Transverse colon (tissue), 4 donors: Measurements from ENCODE around the gene ZNF248. TPM values are rescaled to one million over a fixed set of nuclear protein-coding genes. Genes with fewer than 3 reads are reported as not detected.

Experiments used
- DNase-seq: peaks from one replicate; pipeline ENCODE4 v3.0.0-alpha.2; 2019
- H3K27ac ChIP-seq, 4 donors: fragments of 200-600 bp; sonication (generic); 2 replicates each; pipeline ENCODE4 v1.5.1; 2016 to 2018; ENCODE audit warnings: inconsistent platforms in 4 of 4
- H3K27me3 ChIP-seq: fragments of 200-600 bp; sonication (generic); 2 replicates; pipeline ENCODE4 v1.5.1; 2017; ENCODE audit warnings: inconsistent platforms
- H3K36me3 ChIP-seq, 4 donors: fragments of 200-600 bp; sonication (generic); 2 replicates each; pipeline ENCODE4 v1.5.1; 2017 to 2019; ENCODE audit warnings: inconsistent platforms in 4 of 4
- H3K4me1 ChIP-seq, 4 donors: fragments of 200-600 bp; sonication (generic); 2 replicates each; pipeline ENCODE4 v1.5.1; 2017 to 2020; ENCODE audit warnings: inconsistent platforms in 4 of 4
- H3K4me3 ChIP-seq, 4 donors: fragments of 200-600 bp; sonication (generic); 1 replicate in 1 of 4; 2 replicates in 3 of 4; pipeline versions ENCODE4 v1.5.1 to v1.6.1; 2017 to 2019; ENCODE audit warnings: inconsistent platforms in 4 of 4
- H3K9me3 ChIP-seq, 2 donors: fragments of 200-600 bp; sonication (generic); 2 replicates each; pipeline ENCODE4 v1.5.1; 2017 to 2019; ENCODE audit warnings: inconsistent platforms in 2 of 2
- CTCF ChIP-seq, 5 experiments: fragments of 200-600 bp in 3 of 5; fragments of 450-650 bp in 2 of 5; sonication (generic) in 3 of 5; IDR thresholded peaks; 1 replicate in 2 of 5; 2 replicates in 3 of 5; pipeline ENCODE4 v1.5.1; 2016 to 2017; ENCODE audit warnings: antibody characterized with exemption in 5 of 5, inconsistent platforms in 3 of 5, mild to moderate bottlenecking in 2 of 5, moderate library complexity in 1 of 5
- EP300 ChIP-seq: sonication (generic); formaldehyde crosslinking; IDR thresholded peaks from one replicate; pipeline ENCODE4 v1.6.1; 2017; ENCODE audit warnings: antibody characterized with exemption, low read depth
- POLR2A ChIP-seq: fragments of 450-650 bp; IDR thresholded peaks from one replicate; pipeline ENCODE4 v1.6.1; 2016; ENCODE audit warnings: antibody characterized with exemption, mild to moderate bottlenecking, moderate library complexity
- POLR2AphosphoS5 ChIP-seq, 3 donors: sonication (generic); formaldehyde crosslinking; IDR thresholded peaks; one replicate each; pipeline ENCODE4 v1.6.1; 2016; ENCODE audit warnings: antibody characterized with exemption in 3 of 3
- WGBS, 2 donors: methylation state at CpG; one replicate each; pipeline ENCODE4 v1.1.5; 2018; ENCODE audit warnings: low coverage in 1 of 2; 5-methylcytosine and 5-hydroxymethylcytosine counted together
- in situ Hi-C, 4 donors: fragments of 200-750 bp; cut with MboI; loops; one replicate each; pipeline versions ENCODE4 v1.15.0 to v1.15.1; 2017; ENCODE audit warnings: low sequenced_read_pairs in 3 of 4, low pct_ligation_motif_present in 1 of 4, low pct_unique_long_range_greater_than_20kb in 1 of 4
- intact Hi-C: fragments of 100-400 bp; cut with DNase I; formaldehyde crosslinking; loops from one replicate; pipeline ENCODE4 v1.15.1; 2023; ENCODE audit warnings: low total_unique reads
- total RNA-seq, 4 donors: library from RNA; depleted of rRNA; stranded (reverse); fragments of >200 nt; gene quantifications; one replicate each; pipeline ENCODE4 v1.1.0, GENCODE V29; 2016

Gene ZNF248
- total RNA-seq, 4 donors from 2014 or later: 13.8 to 24.7 (median 19.1) TPM

GRCh38 chr10:37826806-37827205, 30.6 kb downstream of the ZNF248 start:
- Histone ChIP-seq H3K36me3 (peaks cover 0 to 56% (median 21%) of the 10 kb centered on the region in 4 donors), H3K4me3 (no peak overlapping the region), H3K9me3 (peaks cover 59 to 60% of the 10 kb centered on the region in 2 donors), H3K4me1 (no peaks in the 10 kb centered on the region), H3K27me3 (no peaks in the 10 kb centered on the region), H3K27ac (no peak overlapping the region)
- TF ChIP-seq POLR2AphosphoS5 (IDR thresholded peaks at IDR 0.05) (no peak), CTCF (IDR thresholded peaks at IDR 0.05) (no peak), EP300 (no peak), POLR2A (no peak)
- in situ Hi-C loops: no loop called here
- WGBS, 2 donors: 96% methylated on average over 1 of the region's 1 CpG; no CpG with 5 or more reads in 1 of the 2 donors
- intact Hi-C loops: no loop called here
- DNase-seq: no peak

GRCh38 chr10:37821237-37821636, 36.2 kb downstream of the ZNF248 start:
- no peak overlapping the region for H3K4me3 ChIP-seq
- in situ Hi-C loops (no loop called here), intact Hi-C loops (no loop called here)
- WGBS, 2 donors: 96 to 100% methylated on average over 1 to 3 of the region's 3 CpGs
- H3K36me3 ChIP-seq: peaks cover 0 to 9% (median 0%) of the 10 kb centered on the region in 4 donors
- H3K9me3 ChIP-seq: peaks cover 38 to 39% of the 10 kb centered on the region in 2 donors
- no peak for TF ChIP-seq EP300
- TF ChIP-seq POLR2AphosphoS5 (IDR thresholded peaks at IDR 0.05): no peak
- TF ChIP-seq POLR2A: no peak
- TF ChIP-seq CTCF (IDR thresholded peaks at IDR 0.05): no peak
- DNase-seq: no peak
- H3K27ac ChIP-seq: no peak overlapping the region
- no peaks in the 10 kb centered on the region for H3K4me1 ChIP-seq
- no peaks in the 10 kb centered on the region for H3K27me3 ChIP-seq

- TF ChIP-seq POLR2AphosphoS5 (IDR thresholded peaks at IDR 0.05): no peak
- TF ChIP-seq POLR2A: no peak
- no peak for TF ChIP-seq CTCF (IDR thresholded peaks at IDR 0.05)
- TF ChIP-seq EP300: no peak
- DNase-seq: no peak
- 96% methylated on average over 5 to 6 of the region's 6 CpGs for WGBS, 2 donors
- Histone ChIP-seq H3K27me3 (no peaks in the 10 kb centered on the region), H3K4me3 (no peak overlapping the region), H3K9me3 (peaks cover 41 to 44% of the 10 kb centered on the region in 2 donors), H3K27ac (no peak overlapping the region), H3K4me1 (no peaks in the 10 kb centered on the region), H3K36me3 (no peaks in the 10 kb centered on the region)
- in situ Hi-C loops (no loop called here), intact Hi-C loops (no loop called here)
Observed at GRCh38 chr10:37819797-37820196, 37.6 kb downstream of the ZNF248 start.

GRCh38 chr10:37816290-37816689, 41.1 kb downstream of the ZNF248 start:
- in situ Hi-C loops (no loop called here), intact Hi-C loops (no loop called here)
- TF ChIP-seq CTCF (IDR thresholded peaks at IDR 0.05): no peak
- WGBS, 2 donors: 37 to 74% methylated on average over 3 to 6 of the region's 6 CpGs
- Histone ChIP-seq H3K36me3 (no peaks in the 10 kb centered on the region), H3K27ac (no peak overlapping the region), H3K9me3 (peaks cover 44 to 48% of the 10 kb centered on the region in 2 donors), H3K4me1 (no peaks in the 10 kb centered on the region), H3K27me3 (no peaks in the 10 kb centered on the region), H3K4me3 (no peak overlapping the region)
- DNase-seq: no peak
